Measurements from ENCODE around the gene STX12.

STX12 gene

GRCh38 chr1:27736252-27736651 is 36.8 kb upstream of the STX12 start:
- DNase-seq (ENCODE audit: extremely low spot score), result no peak
- TF ChIP-seq, protein P1, sequence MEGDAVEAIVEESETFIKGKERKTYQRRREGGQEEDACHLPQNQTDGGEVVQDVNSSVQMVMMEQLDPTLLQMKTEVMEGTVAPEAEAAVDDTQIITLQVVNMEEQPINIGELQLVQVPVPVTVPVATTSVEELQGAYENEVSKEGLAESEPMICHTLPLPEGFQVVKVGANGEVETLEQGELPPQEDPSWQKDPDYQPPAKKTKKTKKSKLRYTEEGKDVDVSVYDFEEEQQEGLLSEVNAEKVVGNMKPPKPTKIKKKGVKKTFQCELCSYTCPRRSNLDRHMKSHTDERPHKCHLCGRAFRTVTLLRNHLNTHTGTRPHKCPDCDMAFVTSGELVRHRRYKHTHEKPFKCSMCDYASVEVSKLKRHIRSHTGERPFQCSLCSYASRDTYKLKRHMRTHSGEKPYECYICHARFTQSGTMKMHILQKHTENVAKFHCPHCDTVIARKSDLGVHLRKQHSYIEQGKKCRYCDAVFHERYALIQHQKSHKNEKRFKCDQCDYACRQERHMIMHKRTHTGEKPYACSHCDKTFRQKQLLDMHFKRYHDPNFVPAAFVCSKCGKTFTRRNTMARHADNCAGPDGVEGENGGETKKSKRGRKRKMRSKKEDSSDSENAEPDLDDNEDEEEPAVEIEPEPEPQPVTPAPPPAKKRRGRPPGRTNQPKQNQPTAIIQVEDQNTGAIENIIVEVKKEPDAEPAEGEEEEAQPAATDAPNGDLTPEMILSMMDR (IDR thresholded peaks at IDR 0.05; ENCODE audit: control extremely low read depth, extremely low read depth, low read depth, missing control alignments), result no peak
- ChIA-PET POLR2A (no interaction called here), CTCF (interaction anchor here (1.0 to 1.7 kb wide), 2 partner anchors 10 to 227 kb away, joined by 3 to 4 read pairs; no protein-coding TSS in a partner anchor)

GRCh38 chr1:27741121-27741520 is 31.9 kb upstream of the STX12 start:
- ChIA-PET POLR2A (no interaction called here), CTCF (no interaction called here)
- no peak for DNase-seq (ENCODE audit: extremely low spot score)
- TF ChIP-seq, protein P1 (IDR thresholded peaks at IDR 0.05; ENCODE audit: control extremely low read depth, extremely low read depth, low read depth, missing control alignments), result no peak

DNA sequence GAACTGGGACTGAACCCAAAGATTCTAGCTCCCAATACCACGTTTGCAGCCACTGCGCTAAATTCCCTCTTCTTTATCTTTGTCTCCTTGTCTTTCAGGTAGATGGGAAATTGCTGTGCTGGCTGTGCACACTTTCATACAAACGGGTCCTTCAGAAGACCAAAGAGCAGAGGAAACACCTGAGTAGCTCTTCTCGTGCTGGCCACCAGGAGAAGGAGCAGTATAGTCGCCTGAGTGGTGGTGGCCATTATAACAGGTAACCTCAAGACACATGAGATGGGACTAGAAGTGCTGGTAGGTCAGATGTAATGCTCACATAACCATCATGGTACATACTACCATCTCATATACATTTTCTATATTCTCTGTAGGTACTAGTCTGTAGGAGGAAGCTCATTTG is 28.5 kb upstream of the STX12 start:
- POLR2A ChIA-PET, result interaction anchor here (1.3 kb wide), 1 partner anchor 19 kb away, joined by 3 read pairs; the partner anchor contains the start of gene FAM76A

DNA sequence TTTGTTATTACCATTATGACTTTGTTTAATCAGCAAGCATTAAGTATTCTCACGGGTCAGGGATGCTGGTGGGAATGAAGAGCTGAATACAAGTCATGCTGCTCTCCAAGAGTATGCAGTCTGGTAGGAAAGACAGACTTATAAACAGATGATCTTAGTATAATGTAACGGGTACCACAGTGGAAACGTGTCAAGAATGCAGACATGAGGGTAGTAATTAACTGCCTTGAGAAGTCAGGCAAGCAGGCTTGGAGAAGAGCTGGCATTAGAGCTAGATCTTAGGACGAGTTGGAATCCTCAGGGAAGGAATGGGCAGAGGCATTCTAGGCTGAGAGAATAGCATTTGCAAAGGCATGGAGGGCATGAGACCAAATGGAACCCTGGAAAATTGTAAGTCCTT is 27.6 kb upstream of the STX12 start:
- ChIA-PET CTCF (interaction anchor here (1.0 to 1.7 kb wide), 7 partner anchors 9 to 76 kb away, joined by 3 to 7 read pairs (median 4); partner anchors contain the start of genes FAM76A and IFI6), POLR2A (interaction anchor here (1.3 kb wide), 1 partner anchor 20 kb away, joined by 3 read pairs; the partner anchor contains the start of gene FAM76A)
- DNase-seq (ENCODE audit: extremely low spot score), result no peak
- TF ChIP-seq, protein P1 (IDR thresholded peaks at IDR 0.05; ENCODE audit: control extremely low read depth, extremely low read depth, low read depth, missing control alignments), result no peak

More for the DNA sequence above, 28.5 kb upstream of the STX12 start:
- TF ChIP-seq, protein P1 (IDR thresholded peaks at IDR 0.05; ENCODE audit: control extremely low read depth, extremely low read depth, low read depth, missing control alignments), result no peak
- CTCF ChIA-PET, result interaction anchor here (0.7 to 1.8 kb wide), 5 partner anchors 10 to 75 kb away, joined by 3 to 6 read pairs (median 3); partner anchors contain the start of genes FAM76A and IFI6
- DNase-seq (ENCODE audit: extremely low spot score), result no peak

GRCh38 chr1:27752360-27752759 is 20.7 kb upstream of the STX12 start:
- ChIA-PET CTCF (interaction anchor here (1.5 kb wide), 1 partner anchor 13 kb away, joined by 4 read pairs; no protein-coding TSS in a partner anchor), POLR2A (no interaction called here)
- no peak for DNase-seq (ENCODE audit: extremely low spot score)
- TF ChIP-seq, protein P1 (IDR thresholded peaks at IDR 0.05; ENCODE audit: control extremely low read depth, extremely low read depth, low read depth, missing control alignments), result no peak

DNA sequence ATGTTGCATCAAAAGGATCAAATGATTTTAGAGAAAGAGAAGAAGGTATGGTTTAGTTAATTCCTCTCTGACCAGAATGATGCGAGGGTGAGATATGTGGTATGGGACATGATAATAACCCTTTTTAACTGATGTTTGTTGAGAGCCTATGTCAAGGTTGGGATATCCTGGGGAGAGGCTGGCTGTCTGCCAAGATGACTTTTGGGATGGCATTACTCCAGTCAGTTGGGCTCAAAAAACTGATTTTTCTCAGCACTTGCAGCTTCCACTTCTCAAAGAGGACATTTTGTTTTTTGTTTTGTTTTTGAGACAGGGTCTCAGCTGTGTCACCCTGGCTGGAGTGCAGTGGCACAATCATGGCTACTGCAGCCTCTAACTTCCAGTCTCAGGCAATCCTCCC is 17.7 kb upstream of the STX12 start:
- ChIA-PET CTCF (interaction anchor here (1.4 to 2.4 kb wide), 4 partner anchors 9 to 26 kb away, joined by 4 to 11 read pairs (median 4); no protein-coding TSS in a partner anchor), POLR2A (no interaction called here)
- DNase-seq (ENCODE audit: extremely low spot score), result no peak
- TF ChIP-seq, protein P1 (IDR thresholded peaks at IDR 0.05; ENCODE audit: control extremely low read depth, extremely low read depth, low read depth, missing control alignments), result no peak
